H1 (cell line): ENCODE data around the gene ZNF611. TPM values are rescaled to one million over a fixed set of nuclear protein-coding genes. Genes with fewer than 3 reads are reported as not detected.
"Not testable (repeated sequence)": the region's sequence is repeated elsewhere in the genome, so short reads cannot be mapped to it uniquely, and the experiment has no call there.

Experiments used
- CTCF ChIA-PET: fragments of 300-600 bp; sonication (Branson Sonifier 250); formaldehyde crosslinking; loops from one replicate; lab custom pipeline; 2021; ENCODE audit not compliant: partially characterized antibody; lab: Charles Lee
- POLR2A ChIA-PET: fragments of 300-600 bp; sonication (Branson Sonifier 250); formaldehyde crosslinking; loops from one replicate; lab custom pipeline; 2021; ENCODE audit warnings: inconsistent platforms; ENCODE audit not compliant: partially characterized antibody; lab: Charles Lee
- DNase-seq, 2 experiments: peaks; one replicate each; pipeline versions ENCODE4 v3.0.0 to v3.0.0-alpha.2; 2010 to 2022; ENCODE audit warnings: low spot score in 2 of 2, low read depth in 1 of 2, mixed read lengths in 1 of 2
- FAIRE-seq: peaks from 2 replicates; lab custom pipeline; 2011; peaks lifted over from hg19 to GRCh38; lab: Jason Lieb, UNC
- H2AFZ ChIP-seq: 2 replicates; pipeline ENCODE4 v1.8.1; 2012; ENCODE audit warnings: low read length, inconsistent platforms
- H2AK5ac ChIP-seq: 2 replicates; pipeline ENCODE4 v1.6.1; 2013; ENCODE audit warnings: low read depth, low read length
- H2BK120ac ChIP-seq: replicated peaks from 2 replicates; pipeline ENCODE3; 2013; ENCODE audit warnings: low read depth, low read length, inconsistent platforms
- H2BK12ac ChIP-seq: 2 replicates; pipeline ENCODE4 v1.6.1; 2013; ENCODE audit warnings: low read depth, low read length
- H2BK15ac ChIP-seq: 2 replicates; pipeline ENCODE4 v1.6.1; 2013; ENCODE audit warnings: low read length
- H2BK20ac ChIP-seq: 2 replicates; pipeline ENCODE4 v1.6.1; 2013; ENCODE audit warnings: low read length
- H2BK5ac ChIP-seq: 2 replicates; pipeline ENCODE4 v1.6.1; 2013; ENCODE audit warnings: low read depth, low read length
- H3K14ac ChIP-seq: 2 replicates; pipeline ENCODE4 v1.6.1; 2013; ENCODE audit warnings: inconsistent platforms; ENCODE audit not compliant: insufficient read length
- H3K18ac ChIP-seq: 2 replicates; pipeline ENCODE4 v1.6.1; 2013; ENCODE audit warnings: low read length; ENCODE audit errors: extremely low read depth
- H3K23ac ChIP-seq: 2 replicates; pipeline ENCODE4 v1.6.1; 2013; ENCODE audit warnings: inconsistent platforms; ENCODE audit not compliant: insufficient read length
- H3K23me2 ChIP-seq: 2 replicates; pipeline ENCODE4 v1.6.1; 2013; ENCODE audit warnings: low read depth, low read length
- H3K27ac ChIP-seq: 2 replicates; pipeline ENCODE4 v1.6.1; 2011; ENCODE audit warnings: low read depth, low read length, inconsistent platforms
- H3K27me3 ChIP-seq, 4 experiments: replicated peaks in 1 of 4; 1 replicate in 1 of 4; 2 replicates in 3 of 4; pipeline versions ENCODE4 v1.6.1 to v1.8.1; 2011 to 2013; ENCODE audit warnings: low read length in 3 of 4, mild to moderate bottlenecking in 3 of 4, inconsistent platforms in 2 of 4, mixed read lengths in 2 of 4, moderate library complexity in 1 of 4; ENCODE audit not compliant: control insufficient read depth in 3 of 4, insufficient read depth in 3 of 4; ENCODE audit errors: extremely low read depth in 1 of 4
- H3K36me3 ChIP-seq, 4 experiments: 2 replicates each; pipeline versions ENCODE4 v1.6.1 to v1.8.1; 2011 to 2013; ENCODE audit warnings: mild to moderate bottlenecking in 4 of 4, low read length in 3 of 4, moderate library complexity in 2 of 4, control low read depth in 1 of 4, inconsistent platforms in 1 of 4; ENCODE audit not compliant: insufficient read depth in 4 of 4, control insufficient read depth in 2 of 4
- H3K4ac ChIP-seq: replicated peaks from 2 replicates; pipeline ENCODE3; 2013; ENCODE audit warnings: low read length, low read depth, mixed read lengths, inconsistent platforms; ENCODE audit not compliant: insufficient read length
- H3K4me1 ChIP-seq, 4 experiments: replicated peaks in 1 of 4; 1 replicate in 1 of 4; 2 replicates in 3 of 4; pipeline versions ENCODE4 v1.6.1 to v1.8.1; 2011 to 2013; ENCODE audit warnings: low read length in 3 of 4, inconsistent platforms in 2 of 4, mixed read lengths in 1 of 4; ENCODE audit not compliant: insufficient read depth in 4 of 4, control insufficient read depth in 3 of 4
- H3K4me2 ChIP-seq, 2 experiments: 2 replicates each; pipeline versions ENCODE4 v1.6.1 to v1.8.1; 2011 to 2013; ENCODE audit warnings: low read depth in 2 of 2, low read length in 2 of 2, control low read depth in 1 of 2, inconsistent platforms in 1 of 2, mild to moderate bottlenecking in 1 of 2; ENCODE audit not compliant: insufficient read depth in 1 of 2
- H3K4me3 ChIP-seq, 4 experiments: fragments of 200-600, 300-600 bp in 1 of 4; sonication (generic), shearing (Covaris generic), sonication (Bioruptor Twin) in 1 of 4; 2 replicates each; pipeline versions ENCODE4 v1.5.1 to v1.8.1; 2011 to 2016; ENCODE audit warnings: low read length in 4 of 4, low read depth in 3 of 4, control low read depth in 2 of 4, inconsistent platforms in 2 of 4, mild to moderate bottlenecking in 2 of 4, mixed read lengths in 1 of 4, moderate library complexity in 1 of 4; ENCODE audit not compliant: insufficient read depth in 2 of 4; ENCODE audit errors: extremely low read depth in 1 of 4
- H3K56ac ChIP-seq: replicated peaks from 2 replicates; pipeline ENCODE3; 2013; ENCODE audit warnings: low read depth, mild to moderate bottlenecking, mixed read lengths, low read length, inconsistent platforms; ENCODE audit not compliant: insufficient read length
- H3K79me1 ChIP-seq: 2 replicates; pipeline ENCODE4 v1.6.1; 2013; ENCODE audit warnings: low read depth, low read length, control low read depth
- H3K79me2 ChIP-seq, 2 experiments: 2 replicates each; pipeline versions ENCODE4 v1.6.1 to v1.8.1; 2012 to 2013; ENCODE audit warnings: low read length in 2 of 2, mild to moderate bottlenecking in 2 of 2, inconsistent platforms in 1 of 2; ENCODE audit not compliant: insufficient read depth in 2 of 2, control insufficient read depth in 1 of 2
- H3K9ac ChIP-seq, 4 experiments: replicated peaks in 1 of 4; 1 replicate in 1 of 4; 2 replicates in 3 of 4; pipeline versions ENCODE4 v1.6.1 to v1.8.1; 2011 to 2013; ENCODE audit warnings: low read depth in 3 of 4, low read length in 3 of 4, control low read depth in 2 of 4, mild to moderate bottlenecking in 2 of 4, moderate library complexity in 2 of 4, inconsistent platforms in 1 of 4; ENCODE audit errors: extremely low read depth in 1 of 4
- H3K9me3 ChIP-seq, 2 experiments: 2 replicates each; pipeline versions ENCODE4 v1.6.1 to v1.8.1; 2012 to 2013; ENCODE audit warnings: mild to moderate bottlenecking in 2 of 2, moderate library complexity in 2 of 2, control low read depth in 1 of 2, inconsistent platforms in 1 of 2, low read depth in 1 of 2, low read length in 1 of 2, mixed read lengths in 1 of 2; ENCODE audit not compliant: insufficient read depth in 2 of 2
- H4K20me1 ChIP-seq, 2 experiments: replicated peaks in 1 of 2; 2 replicates each; pipeline versions ENCODE3 to v1.8.1; 2011 to 2013; ENCODE audit warnings: inconsistent platforms in 2 of 2, low read length in 2 of 2, mild to moderate bottlenecking in 1 of 2; ENCODE audit not compliant: insufficient read depth in 2 of 2, control insufficient read depth in 1 of 2
- H4K5ac ChIP-seq: 2 replicates; pipeline ENCODE4 v1.6.1; 2013; ENCODE audit warnings: low read length, low read depth, mixed read lengths, inconsistent platforms; ENCODE audit not compliant: insufficient read length
- H4K8ac ChIP-seq: 2 replicates; pipeline ENCODE4 v1.8.0; 2013; ENCODE audit warnings: mild to moderate bottlenecking, moderate library complexity, low read length, inconsistent platforms; ENCODE audit not compliant: insufficient read depth; ENCODE audit errors: extremely low read depth
- H4K91ac ChIP-seq: replicated peaks from 2 replicates; pipeline ENCODE3; 2013; ENCODE audit warnings: low read length, mixed read lengths, inconsistent platforms; ENCODE audit not compliant: insufficient read length
- WGBS, 2 experiments: shearing (Covaris generic) in 1 of 2; methylation state at CpG; one replicate each; pipeline versions ENCODE4 v1.1.6 to v1.1.7; 2013 to 2015; ENCODE audit warnings: low lambda C conversion rate in 2 of 2, mixed read lengths in 2 of 2, inconsistent platforms in 1 of 2, low coverage in 1 of 2, missing lambda C conversion rate in 1 of 2; ENCODE audit not compliant: insufficient replicate concordance in 2 of 2, insufficient coverage in 1 of 2, insufficient read length in 1 of 2; ENCODE audit errors: extremely low coverage in 1 of 2, missing lambda C conversion rate in 1 of 2; 5-methylcytosine and 5-hydroxymethylcytosine counted together
- polyA plus RNA-seq, 7 experiments: library from polyadenylated mRNA; depleted of rRNA in 3 of 7; stranded (reverse) in 5 of 7; unstranded in 2 of 7; fragments of >200 nt in 5 of 7; fragments of 200-250 nt in 2 of 7; gene quantifications; 1 replicate in 5 of 7; 2 replicates in 1 of 7; 4 replicates in 1 of 7; pipeline versions ENCODE4 v1.2.1 to v1.2.3, GENCODE V29; 2011 to 2013; ENCODE audit warnings: missing spikeins in 2 of 7, mixed read lengths in 2 of 7
- total RNA-seq: library from RNA; stranded (reverse); fragmentation: NEBNext Ultra II Directional; extraction: Animal tissue kit (Norgen Biotek cat#: 25700); gene quantifications from 2 replicates; pipeline ENCODE4 v1.2.1, GENCODE V29; 2021

ZNF611 gene
- total and polyA plus RNA-seq, 2 of the 8 experiments (the other 6 are each of a cell fraction or from before 2014, with no cell fraction given): 1.9 to 19.0 TPM

DNA sequence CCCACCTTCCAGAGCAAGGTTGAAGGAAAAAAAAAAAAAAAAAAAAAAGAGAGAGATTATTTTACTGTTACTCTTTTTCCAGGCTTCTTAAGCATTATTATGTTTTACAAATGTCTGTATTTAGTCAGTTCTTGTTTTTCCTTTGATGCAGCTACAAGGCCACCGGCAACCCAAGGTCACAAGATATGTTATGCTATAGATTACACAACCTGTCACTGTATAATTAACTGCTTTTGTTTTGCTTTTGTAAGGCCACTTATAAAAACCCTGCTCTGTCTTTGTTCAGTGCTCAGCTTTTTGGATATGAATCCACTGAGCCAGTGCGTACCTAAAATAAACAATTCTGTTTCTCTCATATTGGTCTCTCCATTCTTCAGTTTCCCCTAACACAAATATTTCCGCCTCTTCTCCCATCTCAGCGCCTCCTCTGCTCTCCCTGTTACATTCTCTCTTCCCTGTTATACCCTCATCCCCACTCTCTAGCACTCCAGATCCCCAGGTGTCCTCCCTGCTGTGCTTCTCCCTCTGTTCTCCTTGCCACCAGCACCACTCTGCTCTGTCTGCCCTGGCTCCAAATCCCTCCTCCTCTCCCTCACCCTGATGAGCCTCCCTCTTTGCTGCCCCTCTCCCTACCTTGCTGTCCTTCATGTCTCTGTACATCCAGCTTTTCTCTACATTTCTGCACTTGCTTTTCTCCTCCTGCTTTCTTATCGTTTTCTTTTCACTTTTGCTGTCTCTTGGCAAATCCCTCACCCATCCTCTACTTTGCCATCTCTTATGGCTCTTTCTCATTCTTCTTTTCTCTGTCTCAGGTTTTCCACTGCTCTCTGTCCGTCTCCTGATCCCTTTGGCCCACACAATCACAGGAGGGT is 45.7 kb downstream of the ZNF611 start:
- CTCF ChIA-PET: interaction anchor here (0.9 kb wide), 1 partner anchor 10 kb away, joined by 3 read pairs; no protein-coding TSS in a partner anchor
- not testable (repeated sequence) for H4K91ac ChIP-seq, H2AK5ac ChIP-seq, H4K8ac ChIP-seq, H3K79me1 ChIP-seq, H2BK120ac ChIP-seq, H2AFZ ChIP-seq, H3K4me1 ChIP-seq, H3K9me3 ChIP-seq, H2BK5ac ChIP-seq, H3K56ac ChIP-seq, H3K23ac ChIP-seq, H3K27ac ChIP-seq, H3K9ac ChIP-seq, H3K4ac ChIP-seq, FAIRE-seq, H3K14ac ChIP-seq, H3K79me2 ChIP-seq, H2BK15ac ChIP-seq, H3K27me3 ChIP-seq, H2BK12ac ChIP-seq, H4K5ac ChIP-seq, H3K36me3 ChIP-seq, DNase-seq, H2BK20ac ChIP-seq, H4K20me1 ChIP-seq, H3K18ac ChIP-seq
- peak overlapping the region; percentile 70 to 94 for H3K4me2 ChIP-seq
- WGBS, 2 experiments: 61% methylated on average over 6 of the region's 6 CpGs; no CpG with 5 or more reads in 1 of the 2 experiments
- POLR2A ChIA-PET: interaction anchor here (0.6 kb wide), 2 partner anchors 26 to 171 kb away, joined by 3 to 4 read pairs; no protein-coding TSS in a partner anchor
- H3K23me2 ChIP-seq: peaks cover 11% of the 10 kb centered on the region
- H3K4me3 ChIP-seq: peak overlapping the region in 2 of 4 experiments; percentile 68; a peak in 6 of 8 replicates
